HG03280 (cell line): ENCODE results near the gene SHLD3.
"Not testable (repeated sequence)": the region's sequence is repeated elsewhere in the genome, so short reads cannot be mapped to it uniquely, and the experiment has no call there.

Source experiments
- ATAC-seq: cut with Tn5 transposase; IDR thresholded peaks from one replicate; pipeline ENCODE4 v1.9.1; 2021; ENCODE audit warnings: mild to moderate bottlenecking, moderate library complexity; ENCODE audit not compliant: unreplicated experiment

Gene SHLD3

DNA sequence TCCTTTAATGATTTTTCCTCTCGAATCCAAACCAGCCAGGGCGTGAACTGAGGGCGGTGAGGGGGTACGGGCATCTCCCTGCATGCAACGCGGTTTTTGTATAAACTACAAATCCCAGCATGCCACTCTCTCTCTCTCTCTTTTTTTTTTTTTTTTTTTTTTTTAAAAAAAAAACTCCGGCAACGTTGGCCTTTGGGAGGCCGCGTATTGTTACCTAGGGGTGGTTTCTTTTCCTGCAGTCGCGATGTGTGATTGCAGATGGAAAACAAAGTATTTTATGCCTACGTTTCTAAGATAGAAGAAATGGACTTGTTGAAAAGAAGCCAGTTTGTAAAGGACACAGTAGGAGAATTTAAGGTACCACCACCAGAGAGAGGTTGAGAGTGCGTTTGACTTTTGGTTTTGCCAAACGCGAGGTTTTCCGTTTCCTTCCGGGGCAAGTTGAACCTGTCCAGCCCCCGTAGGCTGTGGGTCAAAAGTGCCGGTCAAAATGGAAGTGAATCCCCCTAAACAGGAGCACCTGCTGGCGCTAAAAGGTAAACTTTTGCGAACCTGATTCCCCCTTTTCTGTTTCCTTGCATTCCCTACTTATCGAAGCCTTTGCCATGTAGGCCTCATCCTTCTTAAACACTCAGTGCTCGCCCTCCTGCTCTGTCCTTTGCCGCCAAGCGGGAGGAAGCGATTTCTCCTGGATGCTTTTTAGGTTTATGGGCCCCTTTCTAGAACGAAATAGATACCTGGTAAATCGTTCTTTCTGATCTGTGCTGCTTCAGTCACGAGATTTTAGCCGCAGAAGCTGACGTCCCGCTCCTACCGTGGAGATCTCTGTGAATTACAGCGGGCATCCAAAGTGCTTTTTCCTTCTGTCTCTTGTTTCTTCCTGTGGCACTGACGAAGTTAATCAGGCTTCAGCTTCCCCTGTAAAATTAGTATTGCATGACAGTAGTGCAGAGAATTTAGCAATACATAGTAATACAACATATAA lies at the start of gene SHLD3, which contains the start of gene TRAPPC13:
TSS of gene SHLD3 (plus strand) at position 457 of the 985 bp plus-strand sequence. CDS start 4,561 bp downstream, outside the sequence.
TSS of gene TRAPPC13 (plus strand) at position 457 of the 985 bp plus-strand sequence. CDS start at position 491, 34 bp downstream.
- peak; percentile 73 for ATAC-seq

DNA sequence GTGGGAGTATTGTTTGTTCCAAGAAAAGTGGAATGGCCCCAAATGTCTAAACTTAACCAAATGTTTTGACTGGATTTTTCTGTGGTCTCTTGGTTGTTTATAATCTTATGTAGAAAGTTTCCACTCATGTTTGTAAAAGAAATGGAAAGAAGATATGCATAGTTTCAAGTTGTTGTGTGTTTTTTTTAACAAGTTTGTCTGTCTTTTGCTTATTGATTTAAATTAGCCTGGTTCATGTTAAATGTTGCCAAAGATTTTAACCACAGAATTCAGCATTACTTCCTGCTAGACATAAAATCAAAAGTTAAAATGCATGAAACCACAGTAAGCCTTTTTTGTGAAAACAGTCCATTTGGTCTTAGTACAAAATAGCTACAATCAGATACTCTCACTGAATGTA lies 47.7 kb upstream of the SHLD3 start:
- ATAC-seq: no peak

GRCh38 chr5:65588694-65589093 lies 36.1 kb upstream of the SHLD3 start:
- no peak for ATAC-seq

DNA sequence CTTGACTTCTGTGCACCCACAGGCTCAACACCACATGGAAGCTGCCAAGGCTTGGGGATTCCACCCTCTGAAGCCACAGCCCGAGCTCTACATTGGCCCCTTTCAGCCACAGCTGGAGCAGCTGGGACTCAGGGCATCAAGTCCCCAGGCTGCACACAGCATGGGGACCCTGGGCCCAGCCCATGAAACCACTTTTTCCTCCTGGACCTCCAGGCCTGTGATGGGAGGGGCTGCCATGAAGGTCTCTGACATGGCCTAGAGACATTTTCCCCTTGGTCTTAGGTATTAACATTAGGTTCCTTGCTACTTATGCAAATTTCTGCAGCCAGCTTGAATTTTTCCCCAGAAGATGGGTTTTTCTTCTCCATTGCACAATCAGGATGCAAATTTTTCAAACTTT lies 23.1 kb upstream of the SHLD3 start:
- not testable (repeated sequence) for ATAC-seq

DNA sequence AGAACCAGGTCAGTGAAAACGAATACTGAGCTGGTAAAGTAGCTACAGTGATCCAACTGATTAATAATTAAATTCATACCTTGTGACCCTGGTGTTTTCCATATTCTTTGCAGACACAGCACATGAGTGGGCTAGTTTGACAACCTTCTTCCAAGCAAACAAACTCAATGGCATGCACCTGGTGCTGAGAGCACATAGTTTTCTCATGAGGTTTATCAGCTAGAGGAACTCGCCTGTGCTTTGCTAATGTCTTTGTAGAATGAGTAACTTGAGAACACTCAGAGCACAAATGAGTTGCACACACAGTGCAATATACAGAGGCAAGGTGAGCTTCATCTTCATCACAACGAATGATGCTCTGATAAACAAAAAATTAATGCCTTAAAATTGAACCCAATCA lies 13.3 kb upstream of the SHLD3 start:
- no peak for ATAC-seq

DNA sequence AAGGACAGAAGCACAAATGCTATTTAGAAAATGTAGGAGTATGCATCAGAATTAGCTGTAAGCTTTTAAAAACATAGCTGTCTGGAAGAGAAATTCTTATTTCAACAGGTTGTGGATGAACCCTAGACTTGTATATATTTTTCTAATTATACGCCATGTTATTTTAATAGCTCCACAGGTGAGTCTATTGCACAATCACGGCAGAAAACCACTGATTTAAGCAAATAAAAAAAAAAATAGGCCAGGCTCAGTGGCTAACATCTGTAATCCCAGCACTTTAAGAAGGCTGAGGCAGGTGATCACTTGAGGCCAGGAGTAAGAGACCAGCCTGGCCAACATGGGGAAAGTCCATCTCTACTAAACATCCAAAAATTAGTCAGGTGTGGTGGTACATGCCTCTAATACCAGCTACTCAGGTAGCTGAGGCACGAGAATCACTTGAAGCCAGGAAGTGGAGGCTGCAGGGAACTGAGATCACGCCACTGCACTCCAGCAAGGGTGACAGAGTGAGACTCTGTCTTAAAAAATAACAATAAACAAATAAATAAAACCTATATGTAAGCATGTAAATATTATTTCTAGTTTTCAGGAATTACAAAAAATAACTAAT lies 12.4 kb upstream of the SHLD3 start:
- ATAC-seq: no peak

DNA sequence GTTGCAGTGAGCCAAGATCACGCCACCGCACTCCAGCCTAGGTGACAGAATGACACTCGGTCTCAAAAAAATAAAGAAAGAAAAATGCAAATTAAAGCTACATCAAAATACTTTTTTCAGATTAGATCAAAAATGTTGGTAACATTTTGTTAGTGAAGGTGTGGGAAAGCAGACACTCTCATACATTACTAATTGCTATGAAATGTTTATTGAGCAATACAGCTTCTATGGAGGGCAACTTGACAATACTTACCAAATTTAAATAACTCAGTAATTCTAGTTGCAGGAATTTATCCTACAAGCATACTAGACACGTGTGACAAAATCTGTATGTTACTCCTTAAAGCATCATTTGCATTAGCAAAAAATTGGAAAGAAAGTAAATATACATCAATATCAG lies 4.8 kb upstream of the SHLD3 start:
- ATAC-seq: no peak

GRCh38 chr5:65621961-65622360 lies 2.9 kb upstream of the SHLD3 start:
- not testable (repeated sequence) for ATAC-seq

DNA sequence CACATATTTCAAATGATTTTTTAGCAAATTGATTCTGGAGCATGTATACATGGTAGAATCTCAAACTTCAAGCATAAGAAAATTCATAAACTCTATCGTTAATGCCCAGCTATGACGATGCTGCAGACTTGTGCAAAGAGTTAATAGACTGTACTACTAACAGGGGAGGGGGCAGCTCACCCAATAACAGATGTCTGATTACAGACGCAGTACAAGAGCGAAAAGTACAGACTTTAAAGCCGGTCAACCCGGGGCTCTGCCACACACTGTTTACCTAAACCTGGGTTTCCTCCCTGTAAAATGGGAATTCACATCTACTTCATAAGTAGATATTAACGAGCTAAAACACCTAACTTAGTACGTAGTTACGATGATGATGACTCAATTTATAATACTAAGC lies 1.3 kb upstream of the SHLD3 start:
- no peak for ATAC-seq

DNA sequence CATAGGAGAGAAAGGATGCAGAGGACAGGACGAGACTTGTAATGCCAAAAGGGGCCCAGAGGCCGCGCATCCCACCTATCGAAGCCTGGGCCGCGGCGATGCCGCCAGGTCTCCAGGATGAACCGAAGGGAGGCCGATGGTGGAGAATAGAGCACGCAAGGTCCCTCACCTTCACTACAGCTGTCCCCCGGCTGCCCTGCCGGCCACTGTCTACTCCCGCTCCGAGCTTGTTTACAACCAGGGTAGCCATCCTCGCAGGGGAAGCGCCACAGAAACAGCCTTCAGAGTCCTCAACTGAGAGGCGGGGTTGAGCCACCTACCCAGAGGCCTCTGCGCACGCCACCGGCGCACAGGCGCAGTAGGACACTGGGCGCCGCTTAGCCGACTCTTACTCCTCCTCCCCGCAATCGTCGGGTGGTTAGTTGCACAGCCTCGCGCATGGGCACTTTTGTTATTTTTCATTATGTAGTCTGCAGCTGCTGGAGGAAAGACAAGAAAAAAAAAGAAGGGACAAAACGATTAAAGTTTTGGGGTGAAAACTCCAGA lies 729 bp upstream of the SHLD3 start, which contains the start of gene TRIM23:
TSS of gene TRIM23 (minus strand) at position 309 of the 546 bp plus-strand sequence. CDS start at position 250, 59 bp downstream.
- ATAC-seq: peak; percentile 96

DNA sequence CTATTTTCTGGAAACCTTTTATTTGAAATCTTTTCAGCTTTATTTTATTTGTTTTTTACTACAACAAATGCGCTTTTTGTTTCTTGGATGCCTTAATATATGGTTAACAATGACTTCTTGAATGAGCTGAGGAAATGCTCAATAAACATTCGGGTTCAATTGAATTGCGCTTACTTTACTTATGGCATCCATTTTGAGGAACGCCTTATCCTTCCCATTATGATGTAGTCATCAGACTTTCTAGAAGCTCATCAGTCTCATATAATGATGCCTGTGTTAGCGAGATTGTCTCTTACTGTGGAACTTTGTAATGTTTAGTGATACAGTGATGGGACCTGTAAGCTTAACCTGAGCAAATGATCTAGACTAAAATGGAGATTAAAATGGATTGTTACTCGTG lies 916 bp downstream of the SHLD3 start:
- no peak for ATAC-seq

GRCh38 chr5:65630981-65631380 lies 6.2 kb downstream of the SHLD3 start:
- no peak for ATAC-seq

- no peak for ATAC-seq
Measured at GRCh38 chr5:65640240-65640639, 15.4 kb downstream of the SHLD3 start.

DNA sequence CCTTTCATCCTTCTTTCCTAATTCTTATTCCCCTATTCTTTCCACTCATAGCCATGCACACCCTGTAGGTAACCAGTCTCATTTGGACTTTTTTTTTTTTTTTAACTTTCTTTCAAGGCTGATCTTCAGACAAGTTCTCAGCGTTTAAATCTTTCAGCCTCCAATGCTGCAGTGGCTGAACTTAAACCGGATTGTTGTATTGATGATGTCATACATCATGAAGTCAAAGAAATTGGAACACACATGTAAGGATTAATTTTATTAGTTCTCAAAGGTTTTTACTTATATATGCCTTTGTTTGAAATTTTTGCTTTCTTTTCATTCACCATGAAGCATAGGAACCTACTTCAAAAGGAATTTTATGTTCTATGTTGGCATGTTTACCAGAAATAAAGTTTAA lies 22.1 kb downstream of the SHLD3 start:
- no peak for ATAC-seq

- ATAC-seq: no peak
Measured at GRCh38 chr5:65647941-65648340, 23.1 kb downstream of the SHLD3 start.

DNA sequence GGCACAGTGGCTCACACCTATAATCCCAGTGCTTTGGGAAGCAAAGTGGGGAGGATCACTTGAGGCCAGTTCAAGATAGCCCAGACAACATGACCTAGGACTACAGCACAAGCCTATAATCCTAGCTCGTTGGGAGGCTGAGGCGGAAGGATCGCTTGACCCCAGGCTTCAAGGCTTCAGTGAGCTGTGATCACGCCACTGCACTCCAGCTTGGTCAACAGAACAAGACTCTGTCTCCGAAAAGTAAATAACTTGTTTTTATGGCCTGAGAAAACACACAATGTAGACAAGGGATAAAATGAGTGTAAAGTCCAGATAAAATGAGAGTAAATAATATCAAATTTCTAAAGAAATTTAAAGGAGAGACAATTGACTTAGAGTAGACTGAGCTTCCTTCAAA lies 26.3 kb downstream of the SHLD3 start:
- no peak for ATAC-seq

DNA sequence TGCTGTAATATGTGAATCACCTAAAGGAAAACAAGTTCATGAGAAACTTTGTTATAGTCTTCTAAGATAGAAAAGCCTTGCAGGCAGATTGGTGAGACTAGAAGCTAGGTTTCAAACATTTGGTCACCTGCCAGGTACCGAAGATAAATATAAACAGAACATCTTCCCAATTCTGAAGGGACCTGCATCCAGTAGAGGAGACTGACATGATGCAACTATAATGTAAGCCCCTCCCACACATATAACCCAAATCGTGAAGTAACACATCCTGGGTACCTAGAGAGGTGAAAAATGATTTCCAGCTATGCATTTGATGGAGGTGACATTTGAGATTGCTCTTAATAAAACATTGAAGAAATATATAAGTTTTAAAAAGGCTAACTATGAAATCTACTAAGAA lies 29.9 kb downstream of the SHLD3 start:
- no peak for ATAC-seq

DNA sequence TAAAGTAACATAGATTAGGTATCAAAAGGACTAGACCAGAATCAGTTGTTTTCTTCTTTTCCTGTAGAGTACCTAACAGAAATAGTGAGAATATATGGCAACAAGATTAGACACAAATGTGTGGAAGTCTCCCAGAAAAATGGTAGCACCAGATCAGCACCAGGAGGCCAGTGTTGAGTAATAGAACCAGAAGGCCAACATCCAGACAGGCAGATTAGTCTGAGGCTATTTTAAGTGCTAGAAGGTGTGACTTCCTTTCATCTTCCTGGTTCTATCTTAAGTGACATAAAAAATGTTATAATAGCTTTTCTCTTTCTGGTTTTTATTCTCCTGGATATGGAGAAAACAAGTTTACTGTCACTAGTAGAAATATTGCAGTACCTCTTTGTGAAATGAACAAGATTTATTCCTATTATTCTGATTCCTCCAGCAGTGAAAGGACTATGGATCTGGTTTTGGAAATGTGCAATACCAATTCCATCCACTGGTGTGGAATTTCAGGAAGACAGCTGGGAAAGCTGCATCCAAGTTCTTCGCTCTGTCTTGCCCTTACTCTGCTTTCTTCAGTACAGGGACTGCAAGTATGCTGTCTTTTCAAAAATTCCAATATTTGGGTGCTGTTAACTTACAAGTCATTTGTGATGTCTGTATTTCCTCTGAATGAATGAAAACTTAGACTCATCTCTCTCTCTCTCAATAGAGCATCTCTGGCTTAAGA lies 39.1 kb downstream of the SHLD3 start:
- ATAC-seq: no peak

GRCh38 chr5:65668696-65669095 lies 43.9 kb downstream of the SHLD3 start:
- no peak for ATAC-seq

DNA sequence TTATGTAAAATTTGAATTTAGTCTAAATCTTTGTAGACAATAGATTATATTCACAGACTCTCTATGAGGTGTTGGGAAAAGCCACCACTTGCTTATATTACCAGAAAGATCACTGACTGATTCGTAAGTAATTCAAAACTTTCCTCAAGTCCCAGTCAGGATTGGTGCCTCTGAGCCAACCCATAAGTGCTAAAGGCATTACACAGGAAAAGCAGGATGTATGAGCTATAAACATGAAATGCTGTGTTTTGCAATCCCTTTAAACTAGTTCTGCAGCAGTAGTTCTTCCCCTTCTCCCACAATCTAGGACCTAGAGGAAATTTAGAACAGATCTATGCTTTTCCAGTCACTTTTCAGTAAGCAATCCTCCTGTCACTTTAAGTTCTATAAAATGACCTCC lies 48.0 kb downstream of the SHLD3 start:
- ATAC-seq: no peak

- ATAC-seq: no peak
Measured at GRCh38 chr5:65674749-65675148, 49.9 kb downstream of the SHLD3 start.
